SK-N-SH (cell line): ENCODE results near the gene OSBPL6. TPM values are rescaled to one million over a fixed set of nuclear protein-coding genes. Genes with fewer than 3 reads are reported as not detected.

ENCODE experiments used
- CTCF ChIA-PET: fragments of 300-600, 350-600 bp; formaldehyde crosslinking; extraction: SDS; loops from one replicate; lab custom pipeline; 2021; lab: Yijun Ruan, JAX
- POLR2A ChIA-PET: fragments of 350-600 bp; sonication (Branson Sonifier 250); formaldehyde crosslinking; extraction: SDS; loops from one replicate; lab custom pipeline; 2020; ENCODE audit warnings: antibody characterized with exemption, inconsistent platforms; lab: Yijun Ruan, JAX
- DNase-seq: peaks from one replicate; pipeline ENCODE4 v3.0.0; 2012
- H2AFZ ChIP-seq: fragments of 200-600 bp; sonication (generic); 2 replicates; pipeline ENCODE4 v1.8.1; 2016; ENCODE audit warnings: antibody characterized with exemption, mild to moderate bottlenecking, low read depth
- H3F3A ChIP-seq: fragments of 200-600 bp; sonication (generic); replicated peaks from 2 replicates; pipeline ENCODE3; 2016; ENCODE audit warnings: antibody characterized with exemption, mild to moderate bottlenecking; ENCODE audit not compliant: insufficient read depth
- H3K27ac ChIP-seq, 2 experiments: fragments of 200-500 bp in 1 of 2; fragments of 200-600 bp in 1 of 2; sonication (Bioruptor generic) in 1 of 2; sonication (generic), shearing (Covaris generic) in 1 of 2; 2 replicates each; pipeline versions ENCODE4 v1.5.1 to v1.6.1; 2014 to 2016; ENCODE audit warnings: low read depth in 2 of 2, inconsistent platforms in 1 of 2, low read length in 1 of 2, mild to moderate bottlenecking in 1 of 2, mixed read lengths in 1 of 2
- H3K27me3 ChIP-seq: fragments of 200-600 bp; sonication (generic), shearing (Covaris generic); 2 replicates; pipeline ENCODE4 v1.6.1; 2016; ENCODE audit warnings: mixed run types; ENCODE audit not compliant: insufficient read depth
- H3K36me3 ChIP-seq, 2 experiments: fragments of 200-500 bp in 1 of 2; fragments of 200-600 bp in 1 of 2; sonication (Bioruptor generic) in 1 of 2; sonication (generic) in 1 of 2; replicated peaks in 1 of 2; 2 replicates each; pipeline versions ENCODE3 to v1.5.1; 2014 to 2016; ENCODE audit warnings: low read length in 1 of 2, mild to moderate bottlenecking in 1 of 2; ENCODE audit not compliant: insufficient read depth in 2 of 2, control insufficient read depth in 1 of 2
- H3K4me1 ChIP-seq, 2 experiments: fragments of 200-500 bp in 1 of 2; fragments of 200-600 bp in 1 of 2; sonication (Bioruptor generic) in 1 of 2; sonication (generic), shearing (Covaris generic) in 1 of 2; 2 replicates each; pipeline versions ENCODE4 v1.5.1 to v1.6.1; 2014 to 2016; ENCODE audit warnings: low read depth in 1 of 2, low read length in 1 of 2, mixed run types in 1 of 2; ENCODE audit not compliant: insufficient read depth in 2 of 2, control insufficient read depth in 1 of 2
- H3K4me2 ChIP-seq: fragments of 200-600 bp; sonication (generic), shearing (Covaris generic); 2 replicates; pipeline ENCODE4 v1.6.1; 2017; ENCODE audit warnings: mixed run types
- H3K4me3 ChIP-seq, 2 experiments: fragments of 200-500 bp in 1 of 2; fragments of 200-600 bp in 1 of 2; sonication (Bioruptor generic) in 1 of 2; sonication (generic), shearing (Covaris generic) in 1 of 2; 2 replicates each; pipeline versions ENCODE4 v1.5.1 to v1.8.1; 2014 to 2016; ENCODE audit warnings: low read depth in 2 of 2, inconsistent platforms in 1 of 2, low read length in 1 of 2, mild to moderate bottlenecking in 1 of 2, mixed read lengths in 1 of 2, moderate library complexity in 1 of 2
- H3K79me2 ChIP-seq: fragments of 200-600 bp; sonication (generic); 2 replicates; pipeline ENCODE4 v1.8.1; 2017; ENCODE audit warnings: mild to moderate bottlenecking; ENCODE audit not compliant: insufficient read depth
- H3K9ac ChIP-seq: fragments of 200-600 bp; sonication (generic); 2 replicates; pipeline ENCODE4 v1.6.1; 2017; ENCODE audit warnings: mixed run types
- H3K9me2 ChIP-seq: fragments of 200-600 bp; sonication (generic); 2 replicates; pipeline ENCODE4 v1.6.1; 2017; ENCODE audit warnings: mixed run types
- H3K9me3 ChIP-seq: fragments of 200-600 bp; sonication (generic); 2 replicates; pipeline ENCODE4 v1.6.1; 2017; ENCODE audit warnings: mixed run types, mild to moderate bottlenecking, moderate library complexity
- H4K20me1 ChIP-seq: fragments of 200-600 bp; sonication (generic); 2 replicates; pipeline ENCODE4 v1.6.1; 2017; ENCODE audit warnings: mild to moderate bottlenecking, mixed run types; ENCODE audit not compliant: insufficient read depth
- ELF1 ChIP-seq: IDR thresholded peaks from 2 replicates; pipeline ENCODE4 v1.4.0; 2012
- FOXJ3 ChIP-seq: sonication (generic); formaldehyde crosslinking; IDR thresholded peaks from 2 replicates; pipeline ENCODE4 v1.5.1; 2020; ENCODE audit warnings: mild to moderate bottlenecking, missing genetic modification reagents
- GABPA ChIP-seq: IDR thresholded peaks from 2 replicates; pipeline ENCODE4 v1.4.0; 2012; ENCODE audit warnings: low read depth, mild to moderate bottlenecking
- JUND ChIP-seq: IDR thresholded peaks from 2 replicates; pipeline ENCODE4 v1.4.0; 2012
- MXI1 ChIP-seq: IDR thresholded peaks from 2 replicates; pipeline ENCODE4 v1.6.1; 2012; ENCODE audit warnings: mild to moderate bottlenecking, low read depth, low read length, improper control_type of control experiment
- NRF1 ChIP-seq: IDR thresholded peaks from 2 replicates; pipeline ENCODE4 v1.6.1; 2012; ENCODE audit warnings: low read depth, mild to moderate bottlenecking, low read length
- POLR2AphosphoS5 ChIP-seq: IDR thresholded peaks from 2 replicates; pipeline ENCODE4 v1.6.1; 2012; ENCODE audit warnings: low read depth, low read length
- RAD21 ChIP-seq: IDR thresholded peaks from 2 replicates; pipeline ENCODE4 v1.6.1; 2012; ENCODE audit warnings: mild to moderate bottlenecking, low read length
- RFX5 ChIP-seq: IDR thresholded peaks from 2 replicates; pipeline ENCODE4 v1.6.1; 2012; ENCODE audit warnings: mild to moderate bottlenecking, improper control_type of control experiment, low read length
- RXRA ChIP-seq: IDR thresholded peaks from 2 replicates; pipeline ENCODE4 v1.4.0; 2012; ENCODE audit warnings: low read depth, mild to moderate bottlenecking, borderline replicate concordance
- TCF12 ChIP-seq: IDR thresholded peaks from 2 replicates; pipeline ENCODE4 v1.4.0; 2012
- TEAD4 ChIP-seq: IDR thresholded peaks from 2 replicates; pipeline ENCODE4 v1.4.0; 2012; ENCODE audit warnings: mild to moderate bottlenecking, borderline replicate concordance; ENCODE audit not compliant: insufficient read depth
- WGBS: methylation state at CpG from one replicate; pipeline ENCODE4 v1.1.6; 2017; ENCODE audit warnings: low lambda C conversion rate; 5-methylcytosine and 5-hydroxymethylcytosine counted together
- polyA plus RNA-seq, 3 experiments: library from polyadenylated mRNA; depleted of rRNA; stranded (reverse); fragments of >200 nt; gene quantifications; 2 replicates each; pipeline ENCODE4 v1.2.3, GENCODE V29; 2012
- TF ChIP-seq, protein P1 (sequence below): IDR thresholded peaks from 2 replicates; pipeline ENCODE4; 2012
- TF ChIP-seq, protein P2 (sequence below): IDR thresholded peaks from 2 replicates; pipeline ENCODE4 v1.4.0; 2012; ENCODE audit warnings: low read depth, borderline replicate concordance
- TF ChIP-seq, protein P3 (sequence below): fragments of 150-350 bp; IDR thresholded peaks from 2 replicates; pipeline ENCODE4 v1.6.1; 2016; ENCODE audit warnings: mild to moderate bottlenecking, low read depth, low read length
- TF ChIP-seq, protein P4 (sequence below): fragments of 200-600 bp; sonication (generic); IDR thresholded peaks from 2 replicates; pipeline ENCODE4 v1.6.1; 2017; ENCODE audit warnings: antibody characterized with exemption, mild to moderate bottlenecking, moderate library complexity

Gene OSBPL6
- polyA plus RNA-seq, 1 of the 3 experiments (the other 2 are of a cell fraction), result 2.7 TPM

DNA sequence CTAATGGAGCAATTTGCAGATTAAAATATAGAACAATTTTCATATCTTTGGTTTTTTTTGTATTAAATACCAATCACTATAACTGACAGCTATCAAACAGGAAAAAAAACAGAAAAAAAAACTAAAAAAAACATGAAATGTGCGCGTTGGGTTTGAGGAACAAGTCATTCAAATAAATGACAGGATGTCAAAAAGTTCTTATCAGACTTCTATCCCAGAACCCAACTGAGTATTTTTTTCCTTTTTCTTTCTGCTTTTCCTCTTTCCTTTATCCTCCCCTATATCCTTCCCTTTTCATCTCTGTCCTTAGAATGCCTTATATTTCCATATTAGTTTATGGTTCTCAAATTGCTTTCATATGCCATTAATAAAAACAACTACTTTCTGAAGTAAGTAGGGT, 242.3 kb downstream of the OSBPL6 start:
- no peak for DNase-seq
- Histone ChIP-seq H3K79me2 (peaks cover 6% of the 10 kb centered on the region; the same call in 1 of the 2 replicates), H2AFZ (no peak overlapping the region), H3K9me3 (no peaks in the 10 kb centered on the region), H3F3A (peaks cover 12% of the 10 kb centered on the region), H3K4me2 (no peak overlapping the region), H3K4me1 (no peaks in the 10 kb centered on the region), H3K9ac (no peak overlapping the region), H3K36me3 (peaks cover 80 to 83% of the 10 kb centered on the region in 2 experiments), H3K9me2 (no peaks in the 10 kb centered on the region), H3K4me3 (no peak overlapping the region), H3K27ac (no peak overlapping the region), H3K27me3 (no peaks in the 10 kb centered on the region), H4K20me1 (no peaks in the 10 kb centered on the region)
- TF ChIP-seq ELF1 (no peak), GABPA (no peak), RXRA (no peak), POLR2AphosphoS5 (no peak), NRF1 (no peak), TEAD4 (no peak)
- POLR2A ChIA-PET, result no interaction called here
- WGBS, result 98% methylated on average over 2 of the region's 2 CpGs
- CTCF ChIA-PET, result interaction anchor here (1.1 kb wide), 1 partner anchor 130 kb away, joined by 3 read pairs; no protein-coding TSS in a partner anchor

DNA sequence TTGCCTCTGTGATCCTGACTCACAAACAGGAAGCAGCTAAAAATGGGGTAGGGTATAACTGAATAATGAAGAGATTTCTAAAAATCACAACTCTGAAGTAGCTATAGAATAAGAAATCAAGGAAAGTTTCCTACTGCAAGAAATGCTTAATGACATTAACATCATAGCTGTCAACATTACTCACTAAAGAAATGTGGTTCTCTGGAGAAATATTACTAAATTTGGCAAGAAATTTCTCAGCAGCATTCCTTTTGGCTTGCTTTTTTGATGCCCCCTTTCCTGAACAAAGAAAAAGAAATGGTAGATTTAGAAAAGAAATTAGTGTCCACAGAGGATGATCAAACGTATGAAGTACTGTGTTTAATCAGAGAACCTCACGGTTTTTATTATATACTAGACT, 247.1 kb downstream of the OSBPL6 start:
- H3K9me3 ChIP-seq, result no peaks in the 10 kb centered on the region
- H3K4me3 ChIP-seq, result no peak overlapping the region
- no peak overlapping the region for H3K27ac ChIP-seq
- H3K36me3 ChIP-seq, result peaks cover 84 to 86% of the 10 kb centered on the region in 2 experiments
- DNase-seq, result no peak
- TF ChIP-seq RAD21, result no peak
- no peak for TF ChIP-seq NRF1
- no peak for TF ChIP-seq GABPA
- TF ChIP-seq, protein P1, sequence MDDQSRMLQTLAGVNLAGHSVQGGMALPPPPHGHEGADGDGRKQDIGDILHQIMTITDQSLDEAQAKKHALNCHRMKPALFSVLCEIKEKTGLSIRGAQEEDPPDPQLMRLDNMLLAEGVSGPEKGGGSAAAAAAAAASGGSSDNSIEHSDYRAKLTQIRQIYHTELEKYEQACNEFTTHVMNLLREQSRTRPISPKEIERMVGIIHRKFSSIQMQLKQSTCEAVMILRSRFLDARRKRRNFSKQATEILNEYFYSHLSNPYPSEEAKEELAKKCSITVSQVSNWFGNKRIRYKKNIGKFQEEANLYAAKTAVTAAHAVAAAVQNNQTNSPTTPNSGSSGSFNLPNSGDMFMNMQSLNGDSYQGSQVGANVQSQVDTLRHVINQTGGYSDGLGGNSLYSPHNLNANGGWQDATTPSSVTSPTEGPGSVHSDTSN, result no peak
- no peak for TF ChIP-seq FOXJ3 (CRISPR knock-in tag)
- no peak for TF ChIP-seq JUND
- TF ChIP-seq TEAD4, result no peak
- TF ChIP-seq, protein P2, sequence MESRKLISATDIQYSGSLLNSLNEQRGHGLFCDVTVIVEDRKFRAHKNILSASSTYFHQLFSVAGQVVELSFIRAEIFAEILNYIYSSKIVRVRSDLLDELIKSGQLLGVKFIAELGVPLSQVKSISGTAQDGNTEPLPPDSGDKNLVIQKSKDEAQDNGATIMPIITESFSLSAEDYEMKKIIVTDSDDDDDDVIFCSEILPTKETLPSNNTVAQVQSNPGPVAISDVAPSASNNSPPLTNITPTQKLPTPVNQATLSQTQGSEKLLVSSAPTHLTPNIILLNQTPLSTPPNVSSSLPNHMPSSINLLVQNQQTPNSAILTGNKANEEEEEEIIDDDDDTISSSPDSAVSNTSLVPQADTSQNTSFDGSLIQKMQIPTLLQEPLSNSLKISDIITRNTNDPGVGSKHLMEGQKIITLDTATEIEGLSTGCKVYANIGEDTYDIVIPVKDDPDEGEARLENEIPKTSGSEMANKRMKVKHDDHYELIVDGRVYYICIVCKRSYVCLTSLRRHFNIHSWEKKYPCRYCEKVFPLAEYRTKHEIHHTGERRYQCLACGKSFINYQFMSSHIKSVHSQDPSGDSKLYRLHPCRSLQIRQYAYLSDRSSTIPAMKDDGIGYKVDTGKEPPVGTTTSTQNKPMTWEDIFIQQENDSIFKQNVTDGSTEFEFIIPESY, result no peak
- TF ChIP-seq TCF12, result no peak
- TF ChIP-seq, protein P3, sequence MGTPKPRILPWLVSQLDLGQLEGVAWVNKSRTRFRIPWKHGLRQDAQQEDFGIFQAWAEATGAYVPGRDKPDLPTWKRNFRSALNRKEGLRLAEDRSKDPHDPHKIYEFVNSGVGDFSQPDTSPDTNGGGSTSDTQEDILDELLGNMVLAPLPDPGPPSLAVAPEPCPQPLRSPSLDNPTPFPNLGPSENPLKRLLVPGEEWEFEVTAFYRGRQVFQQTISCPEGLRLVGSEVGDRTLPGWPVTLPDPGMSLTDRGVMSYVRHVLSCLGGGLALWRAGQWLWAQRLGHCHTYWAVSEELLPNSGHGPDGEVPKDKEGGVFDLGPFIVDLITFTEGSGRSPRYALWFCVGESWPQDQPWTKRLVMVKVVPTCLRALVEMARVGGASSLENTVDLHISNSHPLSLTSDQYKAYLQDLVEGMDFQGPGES, result no peak
- TF ChIP-seq, protein P4, sequence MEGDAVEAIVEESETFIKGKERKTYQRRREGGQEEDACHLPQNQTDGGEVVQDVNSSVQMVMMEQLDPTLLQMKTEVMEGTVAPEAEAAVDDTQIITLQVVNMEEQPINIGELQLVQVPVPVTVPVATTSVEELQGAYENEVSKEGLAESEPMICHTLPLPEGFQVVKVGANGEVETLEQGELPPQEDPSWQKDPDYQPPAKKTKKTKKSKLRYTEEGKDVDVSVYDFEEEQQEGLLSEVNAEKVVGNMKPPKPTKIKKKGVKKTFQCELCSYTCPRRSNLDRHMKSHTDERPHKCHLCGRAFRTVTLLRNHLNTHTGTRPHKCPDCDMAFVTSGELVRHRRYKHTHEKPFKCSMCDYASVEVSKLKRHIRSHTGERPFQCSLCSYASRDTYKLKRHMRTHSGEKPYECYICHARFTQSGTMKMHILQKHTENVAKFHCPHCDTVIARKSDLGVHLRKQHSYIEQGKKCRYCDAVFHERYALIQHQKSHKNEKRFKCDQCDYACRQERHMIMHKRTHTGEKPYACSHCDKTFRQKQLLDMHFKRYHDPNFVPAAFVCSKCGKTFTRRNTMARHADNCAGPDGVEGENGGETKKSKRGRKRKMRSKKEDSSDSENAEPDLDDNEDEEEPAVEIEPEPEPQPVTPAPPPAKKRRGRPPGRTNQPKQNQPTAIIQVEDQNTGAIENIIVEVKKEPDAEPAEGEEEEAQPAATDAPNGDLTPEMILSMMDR, result no peak
- no peak for TF ChIP-seq MXI1
- TF ChIP-seq RFX5, result no peak
- no peak for TF ChIP-seq RXRA
- no peak for TF ChIP-seq ELF1
- no peak overlapping the region for H2AFZ ChIP-seq
- WGBS, result 97% methylated on average over 2 of the region's 2 CpGs
- CTCF ChIA-PET, result interaction anchor here (2.3 kb wide), 1 partner anchor 27 kb away, joined by 11 read pairs; no protein-coding TSS in a partner anchor
- H4K20me1 ChIP-seq, result no peaks in the 10 kb centered on the region
- H3K27me3 ChIP-seq, result no peaks in the 10 kb centered on the region
- H3K4me1 ChIP-seq, result no peaks in the 10 kb centered on the region
- H3K9me2 ChIP-seq, result no peaks in the 10 kb centered on the region
- H3K79me2 ChIP-seq, result peaks cover 17% of the 10 kb centered on the region
- H3F3A ChIP-seq, result peaks cover 10% of the 10 kb centered on the region
- no peak overlapping the region for H3K9ac ChIP-seq
- no peak overlapping the region for H3K4me2 ChIP-seq
- POLR2A ChIA-PET, result interaction anchor here (2.5 kb wide), 1 partner anchor 10 kb away, joined by 9 read pairs; the partner anchor contains the start of genes PJVK and PRKRA
